HUES48 (cell line): ENCODE measurements around the gene CD160.
"Not testable (repeated sequence)": the region's sequence is repeated elsewhere in the genome, so short reads cannot be mapped to it uniquely, and the experiment has no call there.

Experiments used
- H3K27ac ChIP-seq: one replicate; pipeline ENCODE4 v1.7.0; 2013; ENCODE audit warnings: low read depth, low read length, inconsistent platforms
- H3K27me3 ChIP-seq: 2 replicates; pipeline ENCODE4 v1.6.1; 2013; ENCODE audit warnings: mild to moderate bottlenecking, low read length; ENCODE audit not compliant: control insufficient read depth, insufficient read depth
- H3K36me3 ChIP-seq: 2 replicates; pipeline ENCODE4 v1.6.1; 2013; ENCODE audit warnings: low read length; ENCODE audit not compliant: control insufficient read depth, insufficient read depth
- H3K4me1 ChIP-seq: 2 replicates; pipeline ENCODE4 v1.6.1; 2013; ENCODE audit warnings: mild to moderate bottlenecking, low read length; ENCODE audit not compliant: control insufficient read depth, insufficient read depth
- H3K4me3 ChIP-seq: 2 replicates; pipeline ENCODE4 v1.5.1; 2013; ENCODE audit warnings: mild to moderate bottlenecking, low read depth, low read length
- H3K9ac ChIP-seq: 2 replicates; pipeline ENCODE4 v1.6.1; 2013; ENCODE audit warnings: mild to moderate bottlenecking, low read depth, low read length, moderate library complexity
- H3K9me3 ChIP-seq: 2 replicates; pipeline ENCODE4 v1.6.1; 2013; ENCODE audit warnings: low read length; ENCODE audit not compliant: control insufficient read depth, insufficient read depth

The CD160 gene

DNA sequence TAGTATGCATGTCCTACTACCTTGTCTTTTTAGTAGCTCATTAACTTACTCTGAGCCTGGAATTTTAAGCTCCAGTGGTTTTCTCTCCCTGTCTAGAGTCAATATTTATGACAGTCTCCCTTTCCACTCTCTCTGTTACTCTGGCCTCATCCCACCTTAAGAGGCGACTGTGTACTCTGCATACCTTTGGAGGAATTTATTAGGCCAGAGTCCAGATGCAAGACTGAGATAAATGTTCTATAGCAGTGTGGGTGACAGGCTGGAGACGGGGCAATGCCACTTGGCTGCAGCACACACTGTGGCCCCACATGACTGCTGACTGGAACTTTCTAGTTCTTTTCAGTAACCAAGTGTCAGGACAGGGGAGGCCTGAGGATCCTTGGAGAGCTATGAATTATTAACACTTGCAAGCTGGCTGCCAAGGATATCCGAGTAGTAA lies 8.1 kb upstream of the CD160 start:
- Histone ChIP-seq H3K9me3 (no peaks in the 10 kb centered on the region), H3K4me1 (peaks cover 7% of the 10 kb centered on the region), H3K27me3 (no peaks in the 10 kb centered on the region), H3K9ac (no peak overlapping the region), H3K4me3 (no peak overlapping the region), H3K36me3 (no peaks in the 10 kb centered on the region), H3K27ac (peak overlapping the region; percentile 25)

DNA sequence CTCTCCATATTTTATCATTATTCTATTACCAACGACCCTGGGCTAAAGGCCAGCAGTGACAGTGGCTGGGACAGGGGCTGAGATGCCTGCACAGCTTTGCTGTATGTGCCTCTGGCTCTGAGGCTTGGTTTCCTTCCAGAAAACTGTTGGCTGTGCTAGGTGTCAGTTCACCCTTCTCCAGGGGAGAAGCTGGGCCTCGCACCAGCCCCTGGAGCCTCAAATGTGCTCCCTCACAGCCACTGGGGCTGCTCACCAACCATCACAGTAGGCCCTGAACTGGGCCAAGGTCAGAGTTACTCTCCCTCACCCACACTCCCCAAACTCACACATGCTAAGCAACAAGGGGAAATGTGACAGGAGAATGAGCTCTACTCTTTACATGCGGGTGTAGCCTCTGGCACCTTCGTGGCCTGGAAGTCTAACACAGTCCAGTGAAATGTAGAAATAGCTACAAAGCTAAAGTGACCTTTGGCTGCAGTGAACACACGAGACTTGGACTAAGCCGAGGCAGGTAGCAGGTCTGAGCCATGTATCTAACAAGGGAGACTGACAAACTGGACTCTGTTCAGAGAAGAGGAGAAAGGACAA lies 4.7 kb upstream of the CD160 start:
- H3K4me3 ChIP-seq = no peak overlapping the region
- H3K27ac ChIP-seq = no peak overlapping the region
- no peaks in the 10 kb centered on the region for H3K36me3 ChIP-seq
- no peaks in the 10 kb centered on the region for H3K9me3 ChIP-seq
- H3K9ac ChIP-seq = no peak overlapping the region
- no peaks in the 10 kb centered on the region for H3K4me1 ChIP-seq
- H3K27me3 ChIP-seq = peaks cover 5% of the 10 kb centered on the region; the same call in 1 of the 2 replicates

GRCh38 chr1:145716641-145717345 lies 2.5 kb upstream of the CD160 start:
- Histone ChIP-seq H3K27me3 (peaks cover 21% of the 10 kb centered on the region), H3K4me1 (no peaks in the 10 kb centered on the region), H3K27ac (no peak overlapping the region), H3K9ac (no peak overlapping the region), H3K9me3 (no peaks in the 10 kb centered on the region), H3K36me3 (no peaks in the 10 kb centered on the region), H3K4me3 (no peak overlapping the region)

GRCh38 chr1:145717833-145718232 lies 1.5 kb upstream of the CD160 start:
- Histone ChIP-seq H3K4me3 (no peak overlapping the region), H3K9me3 (no peaks in the 10 kb centered on the region), H3K27me3 (peaks cover 21% of the 10 kb centered on the region), H3K9ac (no peak overlapping the region), H3K36me3 (no peaks in the 10 kb centered on the region), H3K4me1 (no peaks in the 10 kb centered on the region), H3K27ac (no peak overlapping the region)

- not testable (repeated sequence) for H3K4me3 ChIP-seq, H3K9ac ChIP-seq, H3K4me1 ChIP-seq, H3K9me3 ChIP-seq, H3K27ac ChIP-seq, H3K36me3 ChIP-seq
- peaks cover 21% of the 10 kb centered on the region for H3K27me3 ChIP-seq
These were observed 834 bp upstream of the CD160 start for GRCh38 chr1:145718465-145718864.

GRCh38 chr1:145720556-145720877 lies 1.2 kb downstream of the CD160 start:
- Histone ChIP-seq H3K4me1 (no peaks in the 10 kb centered on the region), H3K27me3 (peaks cover 21% of the 10 kb centered on the region), H3K4me3 (peak overlapping the region; percentile 59; the same call in 1 of the 2 replicates), H3K27ac (no peak overlapping the region), H3K36me3 (no peaks in the 10 kb centered on the region), H3K9ac (no peak overlapping the region), H3K9me3 (no peaks in the 10 kb centered on the region)

DNA sequence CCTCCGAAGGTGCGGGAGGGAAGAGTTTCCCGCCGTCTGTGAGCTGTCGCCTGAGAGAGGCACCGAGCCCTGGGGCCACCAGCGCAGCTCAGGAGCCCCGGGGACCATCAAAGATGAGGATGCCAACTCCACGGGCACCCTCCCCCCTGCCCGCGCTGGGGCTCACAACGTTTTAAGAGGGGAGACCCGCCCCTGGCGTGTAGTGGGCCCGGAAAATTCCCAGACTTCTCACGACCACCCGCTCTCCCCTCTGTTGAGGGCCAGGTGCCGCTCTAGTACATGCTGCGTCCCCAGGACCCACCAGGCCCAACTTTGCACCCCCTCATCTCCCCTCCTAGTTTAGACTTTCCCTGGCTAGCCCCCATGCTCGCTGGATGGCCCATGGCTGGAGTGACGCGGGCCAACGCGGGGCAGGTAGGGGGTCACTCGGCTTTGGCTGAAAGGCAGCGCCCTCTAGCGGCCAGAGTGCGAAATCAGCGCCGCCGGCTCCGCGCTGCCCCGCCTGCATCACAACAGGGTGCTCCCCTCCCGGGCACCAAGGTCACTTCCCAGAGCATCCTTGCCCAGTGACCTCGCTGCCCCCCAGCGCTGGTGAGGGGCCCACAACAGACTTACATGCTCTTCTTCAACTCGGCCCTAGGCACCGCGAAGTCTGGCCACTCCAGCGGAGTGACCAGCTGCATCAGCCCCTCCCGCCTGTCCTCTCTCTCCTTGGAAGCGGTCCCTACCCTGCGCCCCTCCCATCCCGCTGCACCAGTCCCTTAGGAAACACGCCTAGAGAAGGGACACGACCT lies 1.8 kb downstream of the CD160 start:
- Histone ChIP-seq H3K9ac (no peak overlapping the region), H3K4me1 (no peaks in the 10 kb centered on the region), H3K36me3 (no peaks in the 10 kb centered on the region), H3K27ac (no peak overlapping the region), H3K4me3 (peak overlapping the region; percentile 59), H3K9me3 (no peaks in the 10 kb centered on the region), H3K27me3 (peaks cover 21% of the 10 kb centered on the region)

DNA sequence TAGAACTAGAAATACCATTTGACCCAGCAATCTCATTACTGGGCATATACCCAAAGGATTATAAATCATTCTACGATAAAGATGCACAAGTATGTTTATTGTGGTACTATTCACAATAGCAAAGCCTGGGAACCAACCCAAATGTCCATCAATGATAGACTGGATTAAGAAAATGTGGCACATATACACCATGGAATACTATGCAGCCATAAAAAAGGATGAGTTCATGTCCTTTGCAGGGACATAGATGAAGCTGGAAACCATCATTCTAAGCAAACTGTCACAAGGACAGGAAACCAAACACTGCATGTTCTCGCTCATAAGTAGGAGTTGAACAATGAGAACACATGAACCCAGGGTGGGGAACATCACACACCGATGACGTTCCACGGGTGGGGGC lies 6.9 kb downstream of the CD160 start:
- H3K27ac ChIP-seq, H3K9me3 ChIP-seq, H3K4me3 ChIP-seq, H3K4me1 ChIP-seq, H3K27me3 ChIP-seq, H3K36me3 ChIP-seq, H3K9ac ChIP-seq: not testable (repeated sequence)

- Histone ChIP-seq H3K27ac (no peak overlapping the region), H3K36me3 (no peaks in the 10 kb centered on the region), H3K4me1 (peaks cover 14% of the 10 kb centered on the region), H3K9ac (no peak overlapping the region), H3K9me3 (no peaks in the 10 kb centered on the region), H3K27me3 (no peaks in the 10 kb centered on the region), H3K4me3 (no peak overlapping the region)
These were observed 9.9 kb downstream of the CD160 start for GRCh38 chr1:145729196-145729595.

- Histone ChIP-seq H3K36me3 (no peaks in the 10 kb centered on the region), H3K9ac (no peak overlapping the region), H3K27ac (no peak overlapping the region), H3K27me3 (no peaks in the 10 kb centered on the region), H3K9me3 (no peaks in the 10 kb centered on the region), H3K4me1 (peaks cover 15% of the 10 kb centered on the region), H3K4me3 (no peak overlapping the region)
These were observed 10.6 kb downstream of the CD160 start for GRCh38 chr1:145729666-145730436.
